ENCODE results near the gene FOSL2.

- TF ChIP-seq CTCF (conservative IDR thresholded peaks at IDR 0.05 in 1 of 2, IDR thresholded peaks at IDR 0.05 in 1 of 2; ENCODE audit: extremely low read depth in 1 of 2, insufficient read depth in 1 of 2, low read depth in 1 of 2, low read length in 2 of 2) = no peak
- no peak for TF ChIP-seq EZH2 (IDR thresholded peaks at IDR 0.05; ENCODE audit: borderline replicate concordance, low read length)
Observed at GRCh38 chr2:28427741-28428415, 35.2 kb downstream of the FOSL2 start.

Data from mammary epithelial cell (primary cell).